ENCODE results near the gene PGBD5. TPM values are rescaled to one million over a fixed set of nuclear protein-coding genes. Genes with fewer than 3 reads are reported as not detected.

Gene PGBD5
- total and polyA plus RNA-seq, 2 of the 13 experiments (the other 11 are each of a cell fraction or from before 2014, with no cell fraction given), result 0.04 to 0.13 TPM

- TF ChIP-seq, protein P1, sequence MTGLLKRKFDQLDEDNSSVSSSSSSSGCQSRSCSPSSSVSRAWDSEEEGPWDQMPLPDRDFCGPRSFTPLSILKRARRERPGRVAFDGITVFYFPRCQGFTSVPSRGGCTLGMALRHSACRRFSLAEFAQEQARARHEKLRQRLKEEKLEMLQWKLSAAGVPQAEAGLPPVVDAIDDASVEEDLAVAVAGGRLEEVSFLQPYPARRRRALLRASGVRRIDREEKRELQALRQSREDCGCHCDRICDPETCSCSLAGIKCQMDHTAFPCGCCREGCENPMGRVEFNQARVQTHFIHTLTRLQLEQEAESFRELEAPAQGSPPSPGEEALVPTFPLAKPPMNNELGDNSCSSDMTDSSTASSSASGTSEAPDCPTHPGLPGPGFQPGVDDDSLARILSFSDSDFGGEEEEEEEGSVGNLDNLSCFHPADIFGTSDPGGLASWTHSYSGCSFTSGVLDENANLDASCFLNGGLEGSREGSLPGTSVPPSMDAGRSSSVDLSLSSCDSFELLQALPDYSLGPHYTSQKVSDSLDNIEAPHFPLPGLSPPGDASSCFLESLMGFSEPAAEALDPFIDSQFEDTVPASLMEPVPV (CRISPR knock-in tag; IDR thresholded peaks at IDR 0.05), result peak; percentile 84
- peak; percentile 67 for TF ChIP-seq ETV5 (CRISPR knock-in tag; IDR thresholded peaks at IDR 0.05; ENCODE audit: borderline replicate concordance)
- TF ChIP-seq RELA (CRISPR knock-in tag; IDR thresholded peaks at IDR 0.05), result 0 out of 2 replicates have a peak, but pooled peaks have one; percentile 62
- peak; percentile 37; the same call in 1 of the 2 replicates for TF ChIP-seq HMG20A (CRISPR knock-in tag; IDR thresholded peaks at IDR 0.05; ENCODE audit: borderline replicate concordance)
- peak; percentile 87 for TF ChIP-seq ZNF446 (CRISPR knock-in tag; IDR thresholded peaks at IDR 0.05)
- peak; percentile 98 for TF ChIP-seq KLF11 (CRISPR knock-in tag; IDR thresholded peaks at IDR 0.05)
- TF ChIP-seq ZSCAN21 (CRISPR knock-in tag; IDR thresholded peaks at IDR 0.05; ENCODE audit: borderline replicate concordance), result peak; percentile 94; the same call in 1 of the 2 replicates
- peak; percentile 85; the same call in 1 of the 2 replicates for TF ChIP-seq KLF12 (CRISPR knock-in tag; IDR thresholded peaks at IDR 0.05; ENCODE audit: borderline replicate concordance)
- peak; percentile 52; the same call in 1 of the 2 replicates for TF ChIP-seq ZNF451 (CRISPR knock-in tag; IDR thresholded peaks at IDR 0.05)
- TF ChIP-seq SNAPC5 (CRISPR knock-in tag; IDR thresholded peaks at IDR 0.05; ENCODE audit: borderline replicate concordance), result no peak
- TF ChIP-seq BCL3 (CRISPR knock-in tag; IDR thresholded peaks at IDR 0.05), result peak; percentile 78; the same call in 1 of the 2 replicates
- peak; percentile 87; the same call in 1 of the 2 replicates for TF ChIP-seq KDM5B (CRISPR knock-in tag; IDR thresholded peaks at IDR 0.05; ENCODE audit: borderline replicate concordance)
- TF ChIP-seq TCF7 (IDR thresholded peaks at IDR 0.05; ENCODE audit: low read depth), result no peak
- TF ChIP-seq ZNF18 (CRISPR knock-in tag; IDR thresholded peaks at IDR 0.05; ENCODE audit: insufficient replicate concordance), result peak; percentile 79
- TF ChIP-seq SP2 (CRISPR knock-in tag; IDR thresholded peaks at IDR 0.05), result peak; percentile 52; the same call in 1 of the 2 replicates
- peak; percentile 73; the same call in 1 of the 2 replicates for TF ChIP-seq ZFP1 (CRISPR knock-in tag; IDR thresholded peaks at IDR 0.05)
- TF ChIP-seq CEBPB (IDR thresholded peaks at IDR 0.05; ENCODE audit: borderline replicate concordance, low read depth, low read length), result no peak
- peak; percentile 99 for TF ChIP-seq NKX3-1 (CRISPR knock-in tag; IDR thresholded peaks at IDR 0.05)
- peak; percentile 98 for TF ChIP-seq ZNF563 (CRISPR knock-in tag; IDR thresholded peaks at IDR 0.05)
- TF ChIP-seq CHCHD3 (CRISPR knock-in tag; IDR thresholded peaks at IDR 0.05), result no peak
- TF ChIP-seq HNRNPH1 (optimal IDR thresholded peaks at IDR 0.05; ENCODE audit: low read depth, low read length), result no peak
- TF ChIP-seq MTA1 (CRISPR knock-in tag; IDR thresholded peaks at IDR 0.05; ENCODE audit: borderline replicate concordance), result no peak
- TF ChIP-seq TOE1 (CRISPR knock-in tag; IDR thresholded peaks at IDR 0.05), result peak; percentile 61; the same call in 1 of the 2 replicates
- TF ChIP-seq ASH2L (IDR thresholded peaks at IDR 0.05; ENCODE audit: insufficient read length, low read depth, low read length), result no peak
These were observed at the start of gene PGBD5 (continued) for GRCh38 chr1:230426246-230427093.
